HepG2 (cell line): ENCODE data around the gene USF2. TPM values are rescaled to one million over a fixed set of nuclear protein-coding genes. Genes with fewer than 3 reads are reported as not detected.

Source experiments
- AHR ChIP-seq: IDR thresholded peaks from 2 replicates; pipeline ENCODE4 v1.6.1; 2018; ENCODE audit warnings: missing genetic modification reagents, missing compliant biosample characterization
- AKAP8 ChIP-seq: sonication (generic); formaldehyde crosslinking; IDR thresholded peaks from 2 replicates; pipeline ENCODE4 v1.5.1; 2020; ENCODE audit warnings: mild to moderate bottlenecking, missing genetic modification reagents
- CHD4 ChIP-seq: fragments of 200-600 bp; sonication (generic); IDR thresholded peaks from 2 replicates; pipeline ENCODE4 v1.7.0; 2017; ENCODE audit warnings: mild to moderate bottlenecking, low read length, borderline replicate concordance
- CTCF ChIP-seq: sonication (generic); formaldehyde crosslinking; IDR thresholded peaks from 2 replicates; pipeline ENCODE4 v1.5.0; 2020; ENCODE audit warnings: mild to moderate bottlenecking, missing genetic modification reagents, moderate library complexity
- HCFC1 ChIP-seq: fragments of 150-350 bp; IDR thresholded peaks from 2 replicates; pipeline ENCODE4 v1.6.1; 2014; ENCODE audit warnings: low read depth, low read length
- HOXA5 ChIP-seq: sonication (generic); formaldehyde crosslinking; IDR thresholded peaks from 2 replicates; pipeline ENCODE4 v1.4.0; 2020; ENCODE audit warnings: missing genetic modification reagents
- NFRKB ChIP-seq: fragments of 450-650 bp; IDR thresholded peaks from 2 replicates; pipeline ENCODE4 v1.6.1; 2017
- RBM22 ChIP-seq: fragments of 200-400 bp; formaldehyde crosslinking; optimal IDR thresholded peaks from 2 replicates; pipeline ENCODE3; 2017; ENCODE audit warnings: mild to moderate bottlenecking, low read length, moderate library complexity
- RBM39 ChIP-seq: fragments of 200-400 bp; formaldehyde crosslinking; IDR thresholded peaks from one replicate; pipeline ENCODE4 v1.6.1; 2018; ENCODE audit warnings: antibody characterized with exemption, mild to moderate bottlenecking, low read depth, low read length; ENCODE audit not compliant: poor library complexity, severe bottlenecking
- RFX5 ChIP-seq: IDR thresholded peaks from 2 replicates; pipeline ENCODE4 v1.6.1; 2011; ENCODE audit warnings: low read depth, low read length, improper control_type of control experiment
- SP4 ChIP-seq: sonication (generic); formaldehyde crosslinking; IDR thresholded peaks from 2 replicates; pipeline ENCODE4 v1.8.1; 2023; ENCODE audit warnings: mild to moderate bottlenecking, missing genetic modification reagents
- TFDP2 ChIP-seq: sonication (generic); formaldehyde crosslinking; IDR thresholded peaks from 2 replicates; pipeline ENCODE4 v1.4.0; 2020; ENCODE audit warnings: missing genetic modification reagents
- THAP9 ChIP-seq: sonication (generic); formaldehyde crosslinking; IDR thresholded peaks from 2 replicates; pipeline ENCODE4; 2020; ENCODE audit warnings: missing genetic modification reagents, mild to moderate bottlenecking, borderline replicate concordance
- ZFP1 ChIP-seq: IDR thresholded peaks from 2 replicates; pipeline ENCODE4 v1.6.1; 2016
- ZFP91 ChIP-seq: sonication (generic); formaldehyde crosslinking; IDR thresholded peaks from 2 replicates; pipeline ENCODE4 v1.9.0; 2022; ENCODE audit warnings: missing genetic modification reagents, mild to moderate bottlenecking, borderline replicate concordance
- ZMAT5 ChIP-seq: sonication (generic); formaldehyde crosslinking; IDR thresholded peaks from 2 replicates; pipeline ENCODE4 v1.5.0; 2020; ENCODE audit warnings: mild to moderate bottlenecking, low read depth, missing genetic modification reagents, borderline replicate concordance
- ZNF761 ChIP-seq: sonication (generic); formaldehyde crosslinking; conservative IDR thresholded peaks from 2 replicates; pipeline ENCODE4 v1.4.0; 2020; ENCODE audit warnings: mild to moderate bottlenecking, missing genetic modification reagents
- polyA plus RNA-seq, 8 experiments: library from polyadenylated mRNA; depleted of rRNA in 3 of 8; stranded (reverse) in 7 of 8; unstranded in 1 of 8; fragments of >200 nt; fragmentation: Illumina TruSeq in 4 of 8; extraction: Trizol in 4 of 8; gene quantifications; 2 replicates each; pipeline versions ENCODE4 v1.2.1 to v1.2.3, GENCODE V29; 2011 to 2016; ENCODE audit warnings: low read depth in 4 of 8, missing spikeins in 1 of 8, mixed read lengths in 1 of 8; ENCODE audit not compliant: insufficient read depth in 1 of 8
- total RNA-seq, 5 experiments: library from RNA; depleted of rRNA; stranded (reverse); fragments of >200 nt; fragmentation: Illumina TruSeq; extraction: Trizol; gene quantifications; 2 replicates each; pipeline ENCODE4 v1.2.3, GENCODE V29; 2016; ENCODE audit warnings: low read depth in 1 of 5

Gene USF2
- total and polyA plus RNA-seq, 2 of the 13 experiments (the other 11 are each of a cell fraction or from before 2014, with no cell fraction given) = 54.9 to 106 TPM

GRCh38 chr19:35248310-35249145, 20.2 kb upstream of the USF2 start, which contains the start of gene LSR (continued):
- TF ChIP-seq TFDP2 (CRISPR knock-in tag) (peak; percentile 43), ZNF761 (CRISPR knock-in tag) (peak; percentile 59), THAP9 (peak; percentile 72; the same call in 1 of the 2 replicates), AKAP8 (peak; percentile 19; the same call in 1 of the 2 replicates), SP4 (peak; percentile 95), HCFC1 (peak; percentile 13; the same call in 1 of the 2 replicates), HOXA5 (CRISPR knock-in tag) (peak; percentile 83), RBM22 (peak; percentile 69), RBM39 (peak; percentile 97), ZFP91 (CRISPR knock-in tag) (peak; percentile 99), CHD4 (no peak), CTCF (CRISPR knock-in tag) (peak; percentile 34; the same call in 1 of the 2 replicates), AHR (peak; percentile 61; the same call in 1 of the 2 replicates), ZMAT5 (CRISPR knock-in tag) (no peak), NFRKB (no peak), ZFP1 (CRISPR knock-in tag) (no peak), RFX5 (no peak)
